ENCODE results near the gene FASTK.
A peak's percentile ranks its signal among the peaks of the same experiment; 100 is the strongest.
"Not testable (repeated sequence)": the region's sequence is repeated elsewhere in the genome, so short reads cannot be mapped to it uniquely, and the experiment has no call there.

Gene FASTK

DNA sequence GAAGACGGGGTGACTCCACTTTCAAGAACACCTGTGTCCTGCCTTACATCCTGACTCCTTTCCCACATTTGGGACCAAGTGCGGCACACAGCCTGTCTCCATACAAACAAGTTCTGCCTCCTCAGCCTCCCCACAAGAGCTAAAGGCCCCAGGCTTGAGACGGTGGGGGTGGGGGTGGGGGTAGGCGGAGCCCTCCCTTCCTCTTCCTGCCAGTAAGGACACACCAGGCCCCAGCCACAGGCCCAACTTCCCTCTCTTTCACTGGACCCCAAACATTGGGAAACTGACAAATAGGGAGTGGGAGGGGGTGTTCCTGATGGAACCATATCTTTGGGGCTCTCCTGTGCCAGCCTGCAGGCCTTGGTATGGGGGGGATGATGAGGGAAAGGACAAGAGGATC lies 27.5 kb downstream of the FASTK start:
- DNase-seq (ENCODE audit: low read depth in 3 of 3, low spot score in 1 of 3): no peak

- DNase-seq (ENCODE audit: low read depth in 3 of 3, low spot score in 1 of 3): peak in 1 of 3 donors; percentile 29
These were observed 29.5 kb downstream of the FASTK start for GRCh38 chr7:151051108-151051507.

DNA sequence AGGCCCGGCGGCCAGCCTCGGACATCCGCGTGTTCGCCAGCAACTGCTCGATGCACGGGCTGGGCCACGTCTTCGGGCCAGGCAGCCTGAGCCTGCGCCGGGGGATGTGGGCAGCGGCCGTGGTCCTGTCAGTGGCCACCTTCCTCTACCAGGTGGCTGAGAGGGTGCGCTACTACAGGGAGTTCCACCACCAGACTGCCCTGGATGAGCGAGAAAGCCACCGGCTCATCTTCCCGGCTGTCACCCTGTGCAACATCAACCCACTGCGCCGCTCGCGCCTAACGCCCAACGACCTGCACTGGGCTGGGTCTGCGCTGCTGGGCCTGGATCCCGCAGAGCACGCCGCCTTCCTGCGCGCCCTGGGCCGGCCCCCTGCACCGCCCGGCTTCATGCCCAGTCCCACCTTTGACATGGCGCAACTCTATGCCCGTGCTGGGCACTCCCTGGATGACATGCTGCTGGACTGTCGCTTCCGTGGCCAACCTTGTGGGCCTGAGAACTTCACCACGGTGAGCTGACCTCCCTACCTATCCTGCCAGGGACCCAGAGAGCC lies 31.6 kb downstream of the FASTK start:
- DNase-seq (ENCODE audit: low read depth in 3 of 3, low spot score in 1 of 3): no peak

DNA sequence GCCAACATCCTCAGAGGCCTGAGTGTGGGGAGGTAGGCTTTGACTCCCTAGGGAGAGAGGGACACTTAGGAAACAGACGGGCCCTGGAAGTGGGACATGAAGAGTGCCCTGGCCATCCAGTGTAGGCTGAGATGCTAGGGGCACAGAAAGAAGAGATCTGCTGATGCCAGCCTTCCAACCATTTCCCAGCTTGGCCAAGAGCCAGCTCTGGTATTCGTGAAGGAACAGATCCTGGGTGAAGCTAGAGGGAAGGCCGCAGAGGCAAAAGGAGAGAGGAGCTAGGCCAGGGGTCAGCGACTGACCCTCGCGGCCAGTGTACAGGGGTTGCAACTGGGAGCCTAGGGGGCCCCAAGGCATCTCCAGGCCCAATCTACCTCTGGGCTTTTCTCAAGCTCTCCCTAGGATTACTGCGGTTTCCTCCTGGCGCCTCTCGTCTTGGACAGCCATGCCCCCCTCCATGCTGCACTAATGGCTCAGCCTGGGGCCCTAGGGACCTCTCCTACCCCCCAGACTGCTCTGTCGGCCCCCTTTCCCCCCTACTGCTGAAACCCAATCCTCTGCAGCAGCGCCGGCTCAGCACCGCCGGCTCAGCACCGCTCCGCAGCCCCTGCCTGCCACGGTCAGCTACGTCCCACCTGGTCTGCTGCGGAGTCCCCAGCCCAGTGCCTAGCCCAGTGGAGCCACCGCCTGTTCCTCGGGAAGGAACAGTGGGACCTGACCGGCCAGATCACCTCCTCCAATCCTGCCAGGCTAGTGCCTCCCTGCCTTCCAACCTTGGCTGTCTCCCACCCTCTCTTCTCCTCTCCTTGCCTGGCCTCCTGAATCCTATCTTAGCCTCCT lies 32.4 kb downstream of the FASTK start, which contains the start of gene ASIC3:
Gene ASIC3, plus strand, starts transcription at position 556 of the 840 bp plus-strand sequence. CDS start 355 bp downstream, outside the sequence.
- DNase-seq (ENCODE audit: low read depth in 3 of 3, low spot score in 1 of 3): no peak

GRCh38 chr7:151046603-151047573 lies 33.7 kb downstream of the FASTK start:
- DNase-seq (ENCODE audit: low read depth in 3 of 3, low spot score in 1 of 3): no peak

- no peak for DNase-seq (ENCODE audit: low read depth in 3 of 3, low spot score in 1 of 3)
These were observed 34.6 kb downstream of the FASTK start for GRCh38 chr7:151045967-151046366.

DNA sequence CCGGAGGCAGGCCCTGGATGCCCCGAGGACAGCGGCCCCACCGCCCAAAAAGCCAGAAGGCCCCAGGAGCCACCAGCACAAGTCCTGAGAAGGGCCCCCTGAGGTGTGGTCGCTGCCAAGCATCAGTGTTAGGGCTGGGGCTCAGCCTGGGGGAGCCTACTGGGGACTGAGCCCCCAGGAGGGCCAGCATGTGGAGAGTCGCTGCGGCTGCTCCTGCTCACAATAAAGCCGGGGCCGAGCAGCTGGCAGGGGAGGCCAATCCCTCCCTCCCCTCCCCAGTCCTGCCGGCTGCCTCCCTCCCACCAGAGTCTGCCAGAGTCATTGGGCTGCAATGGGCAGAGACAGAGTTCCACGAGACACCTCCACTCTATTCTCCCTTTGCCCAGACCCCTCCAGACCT lies 35.3 kb downstream of the FASTK start:
- no peak for DNase-seq (ENCODE audit: low read depth in 3 of 3, low spot score in 1 of 3)

- DNase-seq (ENCODE audit: low read depth in 3 of 3, low spot score in 1 of 3): no peak
These were observed 36.6 kb downstream of the FASTK start for GRCh38 chr7:151043959-151044358.

DNA sequence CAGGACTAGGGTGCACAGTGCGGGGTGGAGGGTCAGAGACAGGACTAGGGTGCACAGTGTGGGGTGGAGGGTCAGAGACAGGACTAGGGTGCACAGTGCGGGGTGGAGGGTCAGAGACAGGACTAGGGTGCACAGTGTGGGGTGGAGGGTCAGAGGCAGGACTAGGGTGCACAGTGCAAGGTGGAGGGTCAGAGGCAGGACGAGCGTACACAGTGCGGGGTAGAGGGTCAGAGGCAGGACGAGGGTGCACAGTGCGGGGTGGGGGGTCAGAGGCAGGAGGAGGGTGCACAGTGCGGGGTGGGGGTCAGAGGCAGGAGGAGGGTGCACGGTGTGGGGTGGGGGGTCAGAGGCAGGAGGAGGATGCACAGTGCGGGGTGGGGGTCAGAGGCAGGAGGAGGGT lies 37.2 kb downstream of the FASTK start:
- DNase-seq (ENCODE audit: low read depth in 3 of 3, low spot score in 1 of 3): not testable (repeated sequence)

- no peak for DNase-seq (ENCODE audit: low read depth in 3 of 3, low spot score in 1 of 3)
These were observed 39.8 kb downstream of the FASTK start for GRCh38 chr7:151040616-151041375.

GRCh38 chr7:151039850-151040548 lies 40.6 kb downstream of the FASTK start:
- DNase-seq (ENCODE audit: low read depth in 3 of 3, low spot score in 1 of 3): no peak

DNA sequence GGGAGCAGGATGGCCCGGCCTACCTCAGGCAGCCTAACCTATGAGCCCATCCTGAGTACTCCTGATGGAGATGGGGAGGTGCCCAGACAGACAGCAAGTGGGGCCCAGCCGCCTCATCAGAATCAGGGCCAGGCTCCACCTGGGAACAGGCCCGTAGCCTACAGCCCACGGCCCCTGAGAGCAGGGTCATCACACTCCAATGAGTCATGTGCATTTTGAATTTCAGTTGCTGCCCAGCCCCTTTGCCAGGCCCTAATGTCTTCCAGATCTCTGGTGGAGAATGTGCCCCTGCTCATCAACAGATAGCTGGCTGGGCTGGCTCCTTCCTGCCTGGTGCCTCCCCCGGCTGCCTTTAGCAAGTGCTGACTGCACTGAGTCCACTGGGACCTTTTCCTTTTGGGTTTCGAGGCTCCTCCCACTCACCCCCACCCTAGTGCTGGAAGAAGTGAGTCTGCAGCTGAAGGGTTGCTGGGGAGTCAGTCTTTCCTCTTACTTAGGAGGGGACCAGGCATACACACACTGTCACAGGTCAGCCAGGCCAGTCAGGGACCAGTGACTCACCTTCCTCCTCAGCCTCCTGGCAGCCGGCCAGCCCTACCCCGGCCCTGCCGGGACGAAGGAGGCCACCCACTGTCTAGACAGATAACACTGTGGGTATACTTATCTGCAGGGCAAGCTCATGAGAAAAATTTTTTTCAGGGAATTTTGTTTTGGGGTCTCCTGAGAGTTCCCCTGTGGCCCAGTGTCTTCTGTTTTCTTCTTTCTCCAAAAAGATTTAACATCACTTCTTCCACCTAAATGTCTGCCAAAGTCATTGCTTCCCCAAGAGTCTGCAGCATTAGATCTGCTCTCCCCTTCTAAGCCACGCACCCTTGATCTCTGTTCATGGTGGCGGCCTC lies 41.4 kb downstream of the FASTK start:
- DNase-seq (ENCODE audit: low read depth in 3 of 3, low spot score in 1 of 3): peak in 2 of 3 donors; percentile 23 to 31

DNA sequence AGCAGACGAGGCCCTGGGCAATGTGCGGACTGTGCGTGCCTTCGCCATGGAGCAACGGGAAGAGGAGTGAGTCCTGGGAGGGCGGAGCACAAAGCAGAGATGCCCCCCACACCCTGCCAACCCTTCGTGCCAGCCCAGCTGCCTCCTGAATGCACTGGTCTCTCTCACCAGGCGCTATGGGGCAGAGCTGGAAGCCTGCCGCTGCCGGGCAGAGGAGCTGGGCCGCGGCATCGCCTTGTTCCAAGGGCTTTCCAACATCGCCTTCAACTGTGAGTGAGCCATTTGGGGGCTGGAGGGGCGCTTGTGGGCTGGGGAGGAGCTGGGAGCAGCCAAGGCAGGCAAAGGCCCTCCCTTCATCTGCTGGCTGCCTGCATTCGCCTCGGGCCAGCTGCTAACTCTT lies 44.7 kb downstream of the FASTK start:
- DNase-seq (ENCODE audit: low read depth in 3 of 3, low spot score in 1 of 3): no peak

DNA sequence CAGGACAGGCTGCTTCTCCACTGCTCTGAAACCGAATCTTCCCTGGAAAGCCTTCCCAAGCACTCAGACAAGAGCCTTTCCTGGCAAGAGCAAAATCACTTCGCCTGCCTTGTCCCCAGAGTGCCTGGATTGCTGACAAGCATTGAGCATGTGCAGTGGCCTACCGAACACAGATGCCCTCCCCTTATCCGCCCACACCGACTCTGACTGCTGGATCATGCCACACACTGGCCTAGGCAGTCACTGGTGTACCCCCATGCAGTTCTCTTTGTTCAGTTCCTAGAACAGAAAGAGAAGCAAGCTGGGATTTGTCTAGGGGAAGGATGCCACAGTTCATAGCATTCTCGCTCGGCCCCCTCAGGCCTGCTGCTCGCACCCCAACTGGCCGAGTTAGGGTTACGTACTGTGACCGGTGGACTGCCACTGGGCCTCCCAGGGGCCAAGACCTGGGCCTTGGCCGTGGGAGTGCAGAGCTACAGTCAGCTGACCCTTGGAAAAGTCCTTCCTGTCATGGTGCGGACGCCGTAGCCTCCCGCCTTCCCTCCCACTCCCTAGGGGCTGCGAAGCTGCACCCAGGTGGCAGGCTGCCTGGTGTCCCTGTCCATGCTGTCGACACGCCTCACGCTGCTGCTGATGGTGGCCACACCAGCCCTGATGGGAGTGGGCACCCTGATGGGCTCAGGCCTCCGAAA lies 45.4 kb downstream of the FASTK start:
- no peak for DNase-seq (ENCODE audit: low read depth in 3 of 3, low spot score in 1 of 3)

GRCh38 chr7:151034312-151035025 lies 46.1 kb downstream of the FASTK start:
- DNase-seq (ENCODE audit: low read depth in 3 of 3, low spot score in 1 of 3): no peak

- no peak for DNase-seq (ENCODE audit: low read depth in 3 of 3, low spot score in 1 of 3)
These were observed 46.8 kb downstream of the FASTK start for GRCh38 chr7:151033864-151034249.

- no peak for DNase-seq (ENCODE audit: low read depth in 3 of 3, low spot score in 1 of 3)
These were observed 47.4 kb downstream of the FASTK start for GRCh38 chr7:151032936-151033863.

Data from stimulated activated CD4-positive, alpha-beta T cell treated with anti-CD3 and anti-CD28 coated beads, TNF-alpha, amount 100 ng/mL, for 1 hour (primary cell).